OCI-LY7 (cell line): ENCODE measurements around the gene SRSF4. TPM values are rescaled to one million over a fixed set of nuclear protein-coding genes. Genes with fewer than 3 reads are reported as not detected.
A peak's percentile ranks its signal among the peaks of the same experiment; 100 is the strongest.

Experiments used
- BruUV-seq: library from RNA; stranded (reverse); fragments of 400-500 nt; replicated peaks from 2 replicates; lab custom pipeline; 2021; lab: Mats Ljungman, UMichigan
- CTCF ChIA-PET: fragments of 300-600 bp; sonication (Branson Sonifier 250); formaldehyde crosslinking; loops from one replicate; lab custom pipeline; 2022; ENCODE audit warnings: antibody characterized with exemption; ENCODE audit not compliant: unreplicated experiment; lab: Charles Lee
- POLR2A ChIA-PET: fragments of 300-600 bp; sonication (Branson Sonifier 250); formaldehyde crosslinking; loops from one replicate; lab custom pipeline; 2022; ENCODE audit warnings: antibody characterized with exemption; lab: Charles Lee
- DNase-seq: peaks from one replicate; pipeline ENCODE4 v3.0.0-alpha.2; 2015; ENCODE audit warnings: low spot score
- H2AFZ ChIP-seq: fragments of 200-600 bp; sonication (generic), shearing (Covaris generic); 2 replicates; pipeline ENCODE4 v1.6.1; 2014; ENCODE audit warnings: mild to moderate bottlenecking, antibody characterized with exemption, low read length, moderate library complexity
- H3K27ac ChIP-seq: fragments of 200-600 bp; sonication (generic); 2 replicates; pipeline ENCODE4 v1.5.1; 2014; ENCODE audit warnings: mixed run types, low read depth, mild to moderate bottlenecking, moderate library complexity, low read length, inconsistent platforms; ENCODE audit not compliant: poor library complexity, severe bottlenecking
- H3K36me3 ChIP-seq: fragments of 200-600 bp; sonication (generic); 2 replicates; pipeline ENCODE4 v1.6.1; 2014; ENCODE audit warnings: mild to moderate bottlenecking, antibody characterized with exemption, low read length, moderate library complexity, mixed read lengths; ENCODE audit not compliant: insufficient read depth
- H3K4me1 ChIP-seq: fragments of 200-600 bp; sonication (generic); 2 replicates; pipeline ENCODE4 v1.5.1; 2014; ENCODE audit warnings: mild to moderate bottlenecking, low read length; ENCODE audit not compliant: insufficient read depth, poor library complexity, severe bottlenecking
- H3K4me2 ChIP-seq: fragments of 200-600 bp; sonication (generic); 2 replicates; pipeline ENCODE4 v1.6.1; 2014; ENCODE audit warnings: mild to moderate bottlenecking, low read length
- H3K4me3 ChIP-seq: fragments of 200-600 bp; sonication (generic); 2 replicates; pipeline ENCODE4 v1.5.1; 2014; ENCODE audit warnings: mild to moderate bottlenecking, low read depth, low read length; ENCODE audit not compliant: poor library complexity, severe bottlenecking
- H3K79me2 ChIP-seq: fragments of 200-600 bp; sonication (generic); 2 replicates; pipeline ENCODE4 v1.6.1; 2016; ENCODE audit warnings: low read depth, mild to moderate bottlenecking, low read length, moderate library complexity, mixed read lengths; ENCODE audit not compliant: insufficient read depth
- H3K9me2 ChIP-seq: fragments of 200-600 bp; sonication (generic); 2 replicates; pipeline ENCODE4 v1.6.1; 2016; ENCODE audit warnings: mild to moderate bottlenecking, low read length, mixed read lengths; ENCODE audit not compliant: insufficient read depth
- H3K9me3 ChIP-seq: fragments of 200-600 bp; sonication (generic); 2 replicates; pipeline ENCODE4 v1.6.1; 2014; ENCODE audit warnings: mild to moderate bottlenecking, mixed run types, low read length, mixed read lengths
- H4K20me1 ChIP-seq: fragments of 200-600 bp; sonication (generic); 2 replicates; pipeline ENCODE4 v1.6.1; 2014; ENCODE audit warnings: mild to moderate bottlenecking, antibody characterized with exemption, low read length, moderate library complexity, mixed read lengths; ENCODE audit not compliant: insufficient read depth
- CTCF ChIP-seq: fragments of 200-600 bp; sonication (generic); conservative IDR thresholded peaks from 2 replicates; pipeline ENCODE4 v1.5.1; 2014; ENCODE audit warnings: mild to moderate bottlenecking, antibody characterized with exemption, low read length, moderate library complexity, mixed read lengths
- EZH2phosphoT487 ChIP-seq: fragments of 200-600 bp; sonication (generic); IDR thresholded peaks from 2 replicates; pipeline ENCODE4 v1.6.1; 2018; ENCODE audit warnings: low read depth, borderline replicate concordance, mild to moderate bottlenecking, mixed run types, antibody characterized with exemption, low read length, moderate library complexity, mixed read lengths
- intact Hi-C: fragments of 100-400 bp; cut with micrococcal nuclease; formaldehyde crosslinking; loops from one replicate; pipeline ENCODE4 v1.10.0; 2022; ENCODE audit not compliant: unreplicated experiment
- total RNA-seq, 2 experiments: library from RNA; depleted of rRNA in 1 of 2; stranded (reverse); fragments of >200 nt in 1 of 2; shearing (Covaris generic) in 1 of 2; gene quantifications; 2 replicates each; pipeline ENCODE4 v1.2.3, GENCODE V29; 2014 to 2022

The SRSF4 gene
- total RNA-seq, 2 experiments from 2014 or later: 52.8 to 122 TPM

GRCh38 chr1:29179641-29180184 lies 2.0 kb downstream of the SRSF4 start:
- H3K9me2 ChIP-seq: no peaks in the 10 kb centered on the region
- peaks cover 25% of the 10 kb centered on the region for H3K4me1 ChIP-seq
- TSS peak; percentile 52 for BruUV-seq
- intact Hi-C loops: loop anchor here (5.0 kb wide), 2 partner anchors 297 to 667 kb away; no protein-coding TSS in a partner anchor
- peak overlapping the region; percentile 82 for H3K27ac ChIP-seq
- H3K4me3 ChIP-seq: peak overlapping the region; percentile 92
- H2AFZ ChIP-seq: no peak overlapping the region
- DNase-seq: no peak
- POLR2A ChIA-PET: interaction anchor here (1.4 to 2.7 kb wide), 2 partner anchors 9 to 266 kb away, joined by 5 to 11 read pairs; no protein-coding TSS in a partner anchor
- peak overlapping the region; percentile 95 for H3K4me2 ChIP-seq
- TF ChIP-seq CTCF (no peak), EZH2phosphoT487 (no peak)
- H3K9me3 ChIP-seq: peaks cover 3% of the 10 kb centered on the region; the same call in 1 of the 2 replicates
- H4K20me1 ChIP-seq: peaks cover 26% of the 10 kb centered on the region
- peaks cover 61% of the 10 kb centered on the region for H3K36me3 ChIP-seq
- CTCF ChIA-PET: interaction anchor here (0.6 kb wide), 1 partner anchor 18 kb away, joined by 3 read pairs; no protein-coding TSS in a partner anchor
- H3K79me2 ChIP-seq: peaks cover 69% of the 10 kb centered on the region

- ChIA-PET CTCF (no interaction called here), POLR2A (interaction anchor here (0.7 kb wide), 1 partner anchor 20 kb away, joined by 3 read pairs; no protein-coding TSS in a partner anchor)
- peaks cover 3% of the 10 kb centered on the region; the same call in 1 of the 2 replicates for H3K9me3 ChIP-seq
Measured at GRCh38 chr1:29177022-29177705, 4.5 kb downstream of the SRSF4 start.

More at GRCh38 chr1:29177022-29177705, 4.5 kb downstream of the SRSF4 start:
- DNase-seq: no peak
- Histone ChIP-seq H3K36me3 (peaks cover 81% of the 10 kb centered on the region), H3K4me2 (no peak overlapping the region), H3K4me3 (no peak overlapping the region), H4K20me1 (peaks cover 31% of the 10 kb centered on the region), H3K4me1 (peaks cover 14% of the 10 kb centered on the region), H2AFZ (no peak overlapping the region), H3K79me2 (peaks cover 94% of the 10 kb centered on the region), H3K27ac (no peak overlapping the region), H3K9me2 (no peaks in the 10 kb centered on the region)
- BruUV-seq: no TSS peak
- TF ChIP-seq CTCF (no peak), EZH2phosphoT487 (no peak)
- intact Hi-C loops: no loop called here
